Activated gamma-delta T cell treated with Interleukin-2 at 50 U/mL for 16 hours (primary cell): ENCODE measurements around the gene WLS.
"Not testable (repeated sequence)": the region's sequence is repeated elsewhere in the genome, so short reads cannot be mapped to it uniquely, and the experiment has no call there.

Experiments used
- DNase-seq: peaks from one replicate; pipeline ENCODE4 v3.0.0-alpha.2; 2020

The WLS gene

GRCh38 chr1:68163220-68163619 is 69.1 kb downstream of the WLS start:
- no peak for DNase-seq

DNA sequence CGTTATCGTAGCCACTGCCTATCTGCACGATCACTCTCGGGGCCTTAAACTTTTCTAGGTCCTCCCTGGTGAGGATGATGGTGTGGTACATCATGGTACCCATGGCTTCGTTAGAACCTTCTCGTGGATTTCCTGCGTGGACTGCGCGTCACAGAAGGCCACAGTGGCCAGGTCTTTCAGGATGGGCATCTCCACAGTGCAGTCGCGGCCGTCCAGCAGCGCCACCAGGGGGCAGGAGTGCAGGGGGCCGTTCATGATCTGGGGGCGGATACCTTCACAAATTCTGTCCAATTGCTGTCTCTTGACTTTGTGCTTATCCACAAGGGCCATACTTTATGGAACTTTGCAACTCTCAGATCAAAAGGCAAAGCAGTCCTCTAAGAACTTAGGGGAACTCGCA is 69.6 kb downstream of the WLS start:
- DNase-seq, result no peak

DNA sequence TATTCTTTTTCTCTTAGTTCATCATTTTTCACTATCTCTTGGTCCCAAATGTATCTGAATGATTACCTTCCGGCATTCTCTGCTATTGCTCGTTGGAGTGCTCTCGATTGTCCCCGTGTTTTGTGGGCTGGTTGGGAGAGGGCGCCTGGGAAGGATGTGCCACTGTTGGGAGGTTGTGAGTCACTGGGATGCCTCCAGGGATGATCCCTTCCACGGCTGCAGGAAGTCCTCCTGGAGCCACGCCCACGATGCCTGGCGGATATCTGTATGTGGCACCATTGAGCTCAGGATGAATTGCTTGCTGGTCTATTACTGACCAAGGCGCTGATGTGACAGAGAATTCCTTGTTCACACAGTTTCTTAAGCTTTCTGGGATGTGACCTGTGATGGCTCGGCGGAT is 70.7 kb downstream of the WLS start:
- DNase-seq, result not testable (repeated sequence)

GRCh38 chr1:68160935-68161334 is 71.4 kb downstream of the WLS start:
- DNase-seq, result not testable (repeated sequence)

DNA sequence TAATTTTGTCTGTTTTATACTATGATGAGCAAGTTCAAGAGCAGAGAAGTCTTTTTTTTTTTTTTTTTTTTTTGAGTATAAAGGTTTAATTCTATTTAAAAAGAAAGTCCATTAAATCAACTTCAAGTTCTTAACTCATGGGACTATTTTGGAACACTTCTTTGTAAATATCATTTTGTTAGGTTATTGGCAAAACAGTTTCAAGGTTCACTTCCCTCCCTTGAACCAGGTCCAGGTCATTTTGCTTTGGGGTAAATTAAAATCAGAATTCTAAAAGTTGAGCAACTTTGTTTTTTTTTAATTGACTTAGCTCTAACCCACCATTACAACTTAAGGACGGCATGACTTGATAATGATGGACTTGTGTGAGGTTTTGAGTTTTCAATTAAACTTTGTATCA is 72.3 kb downstream of the WLS start:
- DNase-seq, result no peak

GRCh38 chr1:68158837-68159236 is 73.5 kb downstream of the WLS start:
- no peak for DNase-seq

DNA sequence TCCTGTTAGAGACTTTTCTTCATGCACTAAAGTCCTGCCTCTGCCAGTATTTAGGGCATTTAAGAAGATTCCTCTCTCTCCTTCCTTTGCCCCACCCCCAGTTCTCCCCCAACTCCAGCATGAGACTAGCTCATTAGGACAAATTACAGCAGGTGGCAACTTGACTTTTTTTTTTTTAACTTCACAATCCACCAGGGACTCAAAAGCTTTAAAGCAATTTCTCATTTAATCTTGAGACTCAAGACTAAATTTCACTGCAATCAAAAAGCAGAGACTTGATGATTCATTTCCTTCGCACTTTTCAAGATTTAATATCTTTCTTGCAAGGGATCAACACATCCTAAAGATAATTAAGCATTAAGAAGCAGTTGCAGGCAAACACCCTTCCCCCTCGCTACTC is 74.9 kb downstream of the WLS start:
- DNase-seq, result no peak

DNA sequence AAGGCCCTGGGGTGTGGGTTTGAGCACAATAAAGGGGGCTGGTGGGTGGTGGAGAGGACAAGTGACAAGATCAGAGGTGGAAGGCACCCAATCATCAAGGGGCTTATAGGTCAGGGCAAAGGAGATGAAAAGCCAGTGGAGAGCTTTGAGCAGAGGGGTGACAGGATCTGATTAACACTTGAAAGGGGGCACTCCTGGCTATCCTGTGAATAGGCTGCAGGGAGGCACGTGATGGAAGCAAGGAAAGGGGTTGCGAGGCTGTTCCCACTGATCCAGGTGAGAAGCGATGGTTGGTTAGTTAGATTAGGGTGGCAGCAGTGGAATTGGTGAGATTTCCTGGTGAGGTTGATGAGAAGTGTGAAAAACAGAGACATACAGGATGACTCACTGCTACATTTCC is 80.6 kb downstream of the WLS start:
- DNase-seq, result no peak

DNA sequence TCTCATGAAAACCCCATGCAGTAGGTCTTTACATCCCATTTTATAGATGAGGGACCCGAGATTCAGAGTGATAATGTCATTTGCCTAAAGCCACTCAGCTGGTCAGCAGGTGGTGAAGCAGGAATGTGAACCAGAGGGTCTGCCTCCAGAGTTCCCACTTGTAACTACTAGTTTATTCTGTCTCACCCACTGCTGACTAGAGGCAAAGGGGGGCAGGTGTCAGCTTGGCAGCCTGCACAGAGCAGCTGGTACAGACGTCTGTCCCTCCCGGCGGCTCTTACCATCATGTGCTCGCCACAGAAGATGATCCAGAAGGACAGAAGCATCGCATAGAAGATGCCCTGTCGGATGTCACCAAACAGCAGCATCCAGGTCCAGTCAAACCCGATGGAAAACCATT is 82.4 kb downstream of the WLS start:
- DNase-seq, result no peak

- no peak for DNase-seq
These were observed 83.1 kb downstream of the WLS start for GRCh38 chr1:68149110-68149798.

- DNase-seq, result no peak
These were observed 83.7 kb downstream of the WLS start for GRCh38 chr1:68148631-68149030.

DNA sequence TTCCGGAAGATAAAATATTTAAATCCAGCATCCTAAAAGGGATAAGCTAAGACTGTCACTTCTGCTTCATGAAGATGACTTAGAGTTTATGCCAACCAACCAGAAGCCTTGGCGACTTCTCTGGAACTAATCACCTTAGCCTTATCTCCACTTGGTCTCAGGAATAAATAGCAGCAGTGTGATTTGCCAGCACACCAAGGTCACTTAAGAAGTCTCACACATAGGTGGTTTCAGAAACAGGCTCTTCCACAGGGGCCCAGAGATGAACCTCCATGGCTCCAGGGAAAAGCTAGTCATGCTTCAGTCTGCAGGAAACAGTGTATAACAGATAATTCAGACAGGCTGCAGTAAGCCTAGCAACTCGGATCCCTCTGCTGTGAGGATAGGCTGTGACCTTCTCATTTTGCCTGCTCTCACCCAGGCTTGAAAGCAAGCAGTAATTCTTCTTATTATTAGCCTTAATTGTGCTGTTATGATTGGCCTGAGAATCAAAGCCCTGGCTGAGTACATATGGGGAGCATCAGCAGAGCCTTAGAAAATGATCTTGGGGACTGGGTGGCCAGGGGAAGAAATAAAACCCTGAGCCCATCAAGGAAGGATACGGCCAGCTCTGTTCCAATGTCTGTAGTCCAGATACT is 84.7 kb downstream of the WLS start:
- DNase-seq, result no peak

DNA sequence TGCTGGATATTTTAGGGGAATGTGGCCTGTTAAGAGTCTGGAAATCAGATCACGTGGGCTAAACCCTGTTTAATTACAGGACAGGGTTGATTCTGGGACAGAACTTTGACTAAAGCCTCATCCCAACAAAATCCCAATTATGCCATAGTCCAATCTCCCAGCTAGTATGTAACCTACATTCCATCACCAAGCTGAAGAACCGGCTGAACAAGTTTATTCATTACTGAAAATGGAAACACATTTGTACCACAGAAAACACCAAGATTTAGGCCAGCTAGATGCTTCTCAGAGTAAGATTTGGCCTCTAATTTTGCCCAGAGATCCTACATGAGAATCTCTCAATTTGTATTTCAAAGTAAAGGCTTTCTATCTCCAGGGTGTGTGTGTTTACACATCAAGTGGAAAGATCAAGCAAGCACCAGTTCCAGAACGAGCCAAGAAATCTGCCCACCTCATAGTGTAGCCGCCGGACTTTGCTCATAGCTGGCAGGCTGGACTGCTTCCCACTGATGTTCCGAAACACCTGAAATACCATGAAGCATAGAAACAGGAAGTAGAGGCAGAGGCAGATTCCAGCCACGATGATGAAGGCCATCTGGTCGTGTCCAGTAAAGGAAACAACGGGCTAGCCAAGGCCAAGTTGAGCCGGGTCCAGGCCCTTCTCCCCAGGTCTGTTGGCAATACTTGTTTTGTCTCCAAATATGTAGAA is 86.8 kb downstream of the WLS start:
- DNase-seq, result no peak

GRCh38 chr1:68144856-68145255 is 87.5 kb downstream of the WLS start:
- DNase-seq, result no peak

- DNase-seq, result no peak
These were observed 88.7 kb downstream of the WLS start for GRCh38 chr1:68143633-68144032.

DNA sequence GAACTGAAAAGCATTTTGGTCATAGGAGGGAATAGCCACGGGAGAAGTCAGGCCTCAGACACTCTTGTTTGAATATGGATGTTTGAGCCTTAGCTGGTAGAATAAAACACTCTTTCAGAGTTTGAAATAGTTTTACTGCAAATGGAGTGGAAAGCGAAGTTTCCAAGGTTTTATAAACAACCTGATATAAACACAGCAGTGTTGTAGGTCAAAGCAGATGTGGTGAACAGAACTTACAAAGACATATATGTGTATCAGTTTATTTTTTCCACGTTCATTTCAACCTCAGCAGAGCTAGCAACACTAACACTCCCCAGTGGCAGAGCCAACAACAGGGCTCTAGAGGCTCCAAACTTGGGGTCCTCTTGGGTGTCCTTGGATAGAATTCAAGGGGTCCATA is 89.9 kb downstream of the WLS start:
- no peak for DNase-seq

DNA sequence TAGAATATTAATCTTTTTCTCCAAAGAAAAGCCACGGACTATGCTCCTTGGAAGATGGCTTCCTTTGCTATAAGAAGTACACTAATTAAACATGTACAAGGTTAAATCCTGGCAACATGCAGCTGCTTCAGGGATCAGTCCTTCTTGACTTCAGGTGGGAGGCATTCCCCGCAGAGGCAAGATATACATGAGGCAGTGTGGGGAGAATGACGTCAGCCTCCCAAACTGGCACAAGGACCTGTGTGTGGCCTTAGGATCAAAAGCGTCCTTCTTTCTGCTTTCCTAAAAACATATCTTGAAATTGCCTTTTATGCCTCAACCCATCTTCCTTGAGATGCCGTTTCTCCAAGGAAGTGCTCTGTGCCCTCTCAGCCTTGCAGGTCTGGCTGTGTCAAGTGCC is 90.3 kb downstream of the WLS start:
- DNase-seq, result no peak

GRCh38 chr1:68141071-68142021 is 91.0 kb downstream of the WLS start:
- no peak for DNase-seq

- no peak for DNase-seq
These were observed 91.8 kb downstream of the WLS start for GRCh38 chr1:68140536-68140935.

- no peak for DNase-seq
These were observed 96.1 kb downstream of the WLS start for GRCh38 chr1:68136187-68136586.

- DNase-seq, result no peak
These were observed 99.7 kb downstream of the WLS start for GRCh38 chr1:68132426-68133130.

- DNase-seq, result no peak
These were observed 101.1 kb downstream of the WLS start for GRCh38 chr1:68131261-68131660.
